GM12873 (cell line): Measurements from ENCODE around the gene MT1H.

Experiments used
- TF ChIP-seq, protein P1 (sequence below): IDR thresholded peaks from 2 replicates; pipeline ENCODE4 v1.5.1; 2012; ENCODE audit warnings: low read depth, mild to moderate bottlenecking, moderate library complexity, low read length, control low read depth; ENCODE audit not compliant: insufficient read depth; ENCODE audit errors: missing control alignments

Gene MT1H

DNA sequence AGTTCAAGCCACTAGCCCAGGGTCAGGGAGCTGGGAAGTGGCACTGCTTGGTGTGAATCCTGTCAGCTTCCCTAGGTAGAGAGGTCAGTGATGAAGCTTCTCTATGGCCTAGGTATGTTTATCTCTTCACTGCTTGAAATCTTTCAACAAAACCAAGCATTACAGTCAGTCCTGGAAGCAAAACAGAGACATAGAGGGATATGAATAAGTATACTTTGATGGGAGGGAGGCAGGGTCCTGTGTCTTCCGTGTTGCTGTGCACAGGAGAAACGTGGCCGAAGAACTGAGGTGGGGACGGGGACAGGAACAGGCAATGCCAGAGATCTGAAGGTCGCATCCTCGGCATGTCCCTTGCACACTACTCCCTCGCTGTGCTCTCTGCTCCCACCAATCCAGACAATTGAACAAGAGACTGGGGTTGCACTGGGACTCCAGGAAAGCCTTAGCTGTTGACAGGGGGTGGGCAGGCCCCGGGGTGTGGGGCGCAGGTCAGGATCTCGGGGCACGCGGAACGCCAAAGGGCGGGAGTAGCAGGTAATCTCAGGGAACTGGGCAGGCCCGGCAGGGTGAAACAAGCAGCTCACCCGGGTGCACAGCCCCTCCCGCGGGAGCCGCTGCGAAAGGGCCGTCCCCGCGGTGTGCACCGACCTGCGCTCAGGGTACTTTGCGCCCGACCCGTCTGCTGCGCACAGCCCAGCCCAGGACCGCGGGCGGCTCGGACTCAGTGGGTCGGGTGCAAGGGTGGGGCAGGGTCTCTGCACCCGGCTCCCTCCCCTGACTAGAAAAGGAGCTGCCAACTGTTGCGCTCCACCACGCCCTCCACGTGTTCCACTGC lies at the start of gene MT1H:
TSS of gene MT1H (plus strand) at position 810 of the 835 bp plus-strand sequence. CDS start 71 bp downstream, outside the sequence.
- TF ChIP-seq, protein P1, sequence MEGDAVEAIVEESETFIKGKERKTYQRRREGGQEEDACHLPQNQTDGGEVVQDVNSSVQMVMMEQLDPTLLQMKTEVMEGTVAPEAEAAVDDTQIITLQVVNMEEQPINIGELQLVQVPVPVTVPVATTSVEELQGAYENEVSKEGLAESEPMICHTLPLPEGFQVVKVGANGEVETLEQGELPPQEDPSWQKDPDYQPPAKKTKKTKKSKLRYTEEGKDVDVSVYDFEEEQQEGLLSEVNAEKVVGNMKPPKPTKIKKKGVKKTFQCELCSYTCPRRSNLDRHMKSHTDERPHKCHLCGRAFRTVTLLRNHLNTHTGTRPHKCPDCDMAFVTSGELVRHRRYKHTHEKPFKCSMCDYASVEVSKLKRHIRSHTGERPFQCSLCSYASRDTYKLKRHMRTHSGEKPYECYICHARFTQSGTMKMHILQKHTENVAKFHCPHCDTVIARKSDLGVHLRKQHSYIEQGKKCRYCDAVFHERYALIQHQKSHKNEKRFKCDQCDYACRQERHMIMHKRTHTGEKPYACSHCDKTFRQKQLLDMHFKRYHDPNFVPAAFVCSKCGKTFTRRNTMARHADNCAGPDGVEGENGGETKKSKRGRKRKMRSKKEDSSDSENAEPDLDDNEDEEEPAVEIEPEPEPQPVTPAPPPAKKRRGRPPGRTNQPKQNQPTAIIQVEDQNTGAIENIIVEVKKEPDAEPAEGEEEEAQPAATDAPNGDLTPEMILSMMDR, result no peak

DNA sequence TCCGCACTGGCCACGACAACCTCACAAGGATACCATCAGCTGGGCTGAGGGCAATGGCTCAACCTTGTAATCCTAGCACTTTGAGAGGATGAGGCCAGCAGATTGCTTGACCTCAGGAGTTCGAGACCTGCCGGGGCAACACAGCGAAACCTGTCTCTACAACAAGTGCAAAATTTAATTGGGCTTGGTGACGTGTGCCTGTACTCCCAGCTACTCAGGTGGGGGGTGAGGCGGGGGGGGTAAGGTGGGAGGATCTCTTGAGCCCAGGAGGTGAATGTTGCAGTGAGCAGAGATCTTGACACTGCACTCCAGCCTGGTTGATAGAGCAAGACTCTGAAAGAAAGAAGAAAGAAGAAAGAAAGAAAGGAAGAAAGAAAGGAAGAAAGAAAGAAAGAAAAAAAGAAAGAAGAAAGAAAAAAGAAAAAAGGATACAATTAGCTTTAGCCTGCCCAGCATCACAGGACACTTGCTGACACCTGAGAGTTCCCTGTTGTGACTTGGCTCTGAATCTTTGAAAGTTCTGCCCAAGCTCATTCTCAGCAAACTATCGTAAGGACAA lies 49.2 kb upstream of the MT1H start:
- TF ChIP-seq, protein P1, result no peak

- TF ChIP-seq, protein P1, result no peak
Measured at GRCh38 chr16:56623637-56624036, 46.0 kb upstream of the MT1H start.

GRCh38 chr16:56625140-56625942 lies 44.3 kb upstream of the MT1H start, which contains the start of gene MT1E:
MT1E (plus strand) TSS chr16:56625781; CDS start chr16:56625852, 71 bp downstream.
- TF ChIP-seq, protein P1, result no peak

- TF ChIP-seq, protein P1, result no peak
Measured at GRCh38 chr16:56625943-56626654, 43.5 kb upstream of the MT1H start.

DNA sequence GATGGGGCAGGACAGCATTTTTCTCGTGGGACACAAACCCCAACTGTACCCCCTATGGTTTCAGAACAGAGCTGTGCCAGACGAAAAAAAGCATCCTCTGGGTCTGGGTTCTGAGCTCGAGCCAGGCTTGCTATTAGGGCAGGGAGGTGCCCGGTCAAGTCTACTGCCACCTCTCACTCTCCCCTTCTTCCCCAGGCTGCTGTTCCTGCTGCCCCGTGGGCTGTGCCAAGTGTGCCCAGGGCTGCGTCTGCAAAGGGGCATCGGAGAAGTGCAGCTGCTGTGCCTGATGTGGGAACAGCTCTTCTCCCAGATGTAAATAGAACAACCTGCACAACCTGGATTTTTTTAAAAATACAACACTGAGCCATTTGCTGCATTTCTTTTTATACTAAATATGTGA lies 42.9 kb upstream of the MT1H start:
- TF ChIP-seq, protein P1, result no peak
